Measurements from ENCODE around the gene SDC3.

SDC3 gene

DNA sequence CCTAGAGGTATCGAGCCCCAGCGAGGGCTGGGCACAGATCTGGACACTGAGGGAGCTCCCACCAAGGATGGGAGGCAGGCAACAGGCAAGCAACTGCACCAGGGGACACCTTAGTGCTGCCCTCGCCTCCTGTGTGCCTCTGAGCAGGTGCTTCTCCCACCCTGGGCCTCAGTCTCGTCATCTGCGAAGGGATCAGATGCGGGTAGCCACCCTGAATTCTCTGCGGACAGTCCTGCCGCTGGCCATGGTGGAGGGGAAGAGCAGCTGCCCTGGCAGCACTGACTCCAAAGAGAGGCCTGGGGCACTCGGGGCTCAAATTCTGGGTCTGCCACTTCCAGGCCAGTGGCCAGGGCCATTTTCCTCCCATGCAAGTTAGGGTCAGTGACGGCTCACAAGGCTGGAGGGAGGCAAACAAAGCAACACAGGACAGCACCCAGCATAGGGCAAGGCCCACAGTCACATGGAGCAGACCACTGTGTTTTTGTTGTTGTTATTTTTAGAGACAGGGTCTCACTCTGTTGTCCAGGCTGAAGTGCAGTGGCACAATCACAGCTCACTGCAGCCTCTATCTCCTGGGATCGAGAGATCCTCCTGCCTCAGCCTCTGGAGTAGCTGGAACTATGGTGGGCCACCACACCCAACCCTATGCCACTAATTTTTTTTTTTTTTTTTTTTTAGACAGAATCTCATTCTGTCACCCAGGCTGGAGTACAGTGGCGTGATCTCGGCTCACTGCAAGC is 7.1 kb upstream of the SDC3 start:
- H3K36me3 ChIP-seq (ENCODE audit: control insufficient read depth, insufficient read depth, low read length), result no peaks in the 10 kb centered on the region
- TF ChIP-seq, protein P1, sequence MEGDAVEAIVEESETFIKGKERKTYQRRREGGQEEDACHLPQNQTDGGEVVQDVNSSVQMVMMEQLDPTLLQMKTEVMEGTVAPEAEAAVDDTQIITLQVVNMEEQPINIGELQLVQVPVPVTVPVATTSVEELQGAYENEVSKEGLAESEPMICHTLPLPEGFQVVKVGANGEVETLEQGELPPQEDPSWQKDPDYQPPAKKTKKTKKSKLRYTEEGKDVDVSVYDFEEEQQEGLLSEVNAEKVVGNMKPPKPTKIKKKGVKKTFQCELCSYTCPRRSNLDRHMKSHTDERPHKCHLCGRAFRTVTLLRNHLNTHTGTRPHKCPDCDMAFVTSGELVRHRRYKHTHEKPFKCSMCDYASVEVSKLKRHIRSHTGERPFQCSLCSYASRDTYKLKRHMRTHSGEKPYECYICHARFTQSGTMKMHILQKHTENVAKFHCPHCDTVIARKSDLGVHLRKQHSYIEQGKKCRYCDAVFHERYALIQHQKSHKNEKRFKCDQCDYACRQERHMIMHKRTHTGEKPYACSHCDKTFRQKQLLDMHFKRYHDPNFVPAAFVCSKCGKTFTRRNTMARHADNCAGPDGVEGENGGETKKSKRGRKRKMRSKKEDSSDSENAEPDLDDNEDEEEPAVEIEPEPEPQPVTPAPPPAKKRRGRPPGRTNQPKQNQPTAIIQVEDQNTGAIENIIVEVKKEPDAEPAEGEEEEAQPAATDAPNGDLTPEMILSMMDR (IDR thresholded peaks at IDR 0.05; ENCODE audit: insufficient read depth, low read length, poor library complexity, severe bottlenecking), result no peak
- peaks cover 2% of the 10 kb centered on the region; the same call in 1 of the 2 replicates for H3K27me3 ChIP-seq (replicated peaks; ENCODE audit: control insufficient read depth, insufficient read depth, low read length)
- H3K4me3 ChIP-seq (replicated peaks; ENCODE audit: low read depth, low read length), result no peak overlapping the region
- no peak for DNase-seq (ENCODE audit: extremely low read depth, insufficient read length)

GRCh38 chr1:30914931-30915330 is 6.4 kb upstream of the SDC3 start:
- Histone ChIP-seq H3K36me3 (ENCODE audit: control insufficient read depth, insufficient read depth, low read length) (no peaks in the 10 kb centered on the region), H3K27me3 (replicated peaks; ENCODE audit: control insufficient read depth, insufficient read depth, low read length) (peaks cover 2% of the 10 kb centered on the region), H3K4me3 (replicated peaks; ENCODE audit: low read depth, low read length) (no peak overlapping the region)
- DNase-seq (ENCODE audit: extremely low read depth, insufficient read length), result no peak
- TF ChIP-seq, protein P1 (IDR thresholded peaks at IDR 0.05; ENCODE audit: insufficient read depth, low read length, poor library complexity, severe bottlenecking), result no peak

GRCh38 chr1:30914587-30914922 is 6.0 kb upstream of the SDC3 start:
- no peak for DNase-seq (ENCODE audit: extremely low read depth, insufficient read length)
- TF ChIP-seq, protein P1 (IDR thresholded peaks at IDR 0.05; ENCODE audit: insufficient read depth, low read length, poor library complexity, severe bottlenecking), result no peak
- Histone ChIP-seq H3K27me3 (replicated peaks; ENCODE audit: control insufficient read depth, insufficient read depth, low read length) (peaks cover 2% of the 10 kb centered on the region), H3K4me3 (replicated peaks; ENCODE audit: low read depth, low read length) (no peak overlapping the region), H3K36me3 (ENCODE audit: control insufficient read depth, insufficient read depth, low read length) (no peaks in the 10 kb centered on the region)

DNA sequence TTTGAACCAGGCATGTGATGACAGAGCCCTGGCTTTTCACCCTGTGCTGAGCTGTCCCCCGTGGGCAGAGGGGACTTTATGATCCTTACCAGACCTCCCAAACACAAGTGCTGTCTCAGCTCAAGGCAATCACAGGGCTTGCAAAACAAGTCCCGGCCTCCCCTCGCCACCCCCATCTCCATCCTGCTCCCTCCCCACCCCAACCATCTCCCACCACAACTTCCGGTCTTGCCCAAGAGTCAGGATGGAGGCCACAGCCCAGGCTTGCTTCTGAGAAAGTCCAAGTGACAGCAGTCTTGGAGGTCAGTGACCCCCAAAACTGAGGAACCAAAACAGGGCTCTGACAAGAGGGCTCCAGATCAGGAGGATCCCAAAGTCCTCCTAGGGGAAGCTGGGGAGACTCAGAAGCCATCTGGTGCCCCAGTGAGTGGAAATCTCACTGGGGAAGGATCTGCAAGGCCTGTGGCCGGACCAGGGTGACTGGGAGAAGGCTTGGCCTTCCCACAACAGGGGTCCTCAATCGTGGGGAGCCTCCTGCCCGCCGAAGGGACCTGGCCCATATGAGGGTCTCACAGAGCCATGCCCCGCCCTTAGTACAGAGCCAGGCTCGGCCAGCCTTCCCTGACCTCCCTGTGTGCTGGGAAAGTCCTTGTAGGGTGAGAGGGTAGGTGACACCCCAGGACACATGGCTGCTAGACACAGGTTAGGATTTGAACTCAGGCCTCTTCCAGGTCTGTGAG is 4.5 kb upstream of the SDC3 start:
- TF ChIP-seq, protein P1 (IDR thresholded peaks at IDR 0.05; ENCODE audit: insufficient read depth, low read length, poor library complexity, severe bottlenecking), result no peak
- Histone ChIP-seq H3K27me3 (replicated peaks; ENCODE audit: control insufficient read depth, insufficient read depth, low read length) (peaks cover 4% of the 10 kb centered on the region), H3K36me3 (ENCODE audit: control insufficient read depth, insufficient read depth, low read length) (no peaks in the 10 kb centered on the region), H3K4me3 (replicated peaks; ENCODE audit: low read depth, low read length) (no peak overlapping the region)
- DNase-seq (ENCODE audit: extremely low read depth, insufficient read length), result no peak

GRCh38 chr1:30912224-30912623 is 3.7 kb upstream of the SDC3 start:
- Histone ChIP-seq H3K4me3 (replicated peaks; ENCODE audit: low read depth, low read length) (no peak overlapping the region), H3K36me3 (ENCODE audit: control insufficient read depth, insufficient read depth, low read length) (no peaks in the 10 kb centered on the region), H3K27me3 (replicated peaks; ENCODE audit: control insufficient read depth, insufficient read depth, low read length) (peaks cover 6% of the 10 kb centered on the region)
- TF ChIP-seq, protein P1 (IDR thresholded peaks at IDR 0.05; ENCODE audit: insufficient read depth, low read length, poor library complexity, severe bottlenecking), result no peak
- no peak for DNase-seq (ENCODE audit: extremely low read depth, insufficient read length)
